HEK293T (cell line): ENCODE data around the gene SERPINB13.

Source experiments
- CTCF ChIA-PET: fragments of 350-600 bp; formaldehyde crosslinking; extraction: SDS; loops from one replicate; lab custom pipeline; 2021; ENCODE audit warnings: antibody characterized with exemption, inconsistent platforms; lab: Yijun Ruan, JAX
- POLR2A ChIA-PET: fragments of 350-600 bp; formaldehyde crosslinking; extraction: SDS; loops from one replicate; lab custom pipeline; 2020; ENCODE audit warnings: antibody characterized with exemption, inconsistent platforms; lab: Yijun Ruan, JAX
- DNase-seq: peaks from one replicate; pipeline ENCODE4 v3.0.0; 2012; ENCODE audit warnings: mixed read lengths; ENCODE audit errors: extremely low spot score
- ARNT ChIP-seq: fragments of 450-650 bp; IDR thresholded peaks from 2 replicates; pipeline ENCODE4 v1.6.1; 2017; ENCODE audit warnings: mild to moderate bottlenecking
- BHLHE40 ChIP-seq: fragments of 450-650 bp; IDR thresholded peaks from 2 replicates; pipeline ENCODE4 v1.6.1; 2016; ENCODE audit warnings: mild to moderate bottlenecking, moderate library complexity, borderline replicate concordance
- CTBP1 ChIP-seq: fragments of 450-650 bp; IDR thresholded peaks from 2 replicates; pipeline ENCODE4 v1.6.1; 2016; ENCODE audit warnings: borderline replicate concordance
- ELF4 ChIP-seq: fragments of 450-650 bp; IDR thresholded peaks from 2 replicates; pipeline ENCODE4 v1.6.1; 2017; ENCODE audit warnings: antibody characterized with exemption
- FOXA1 ChIP-seq: fragments of 450-650 bp; IDR thresholded peaks from 2 replicates; pipeline ENCODE4 v1.6.1; 2016; ENCODE audit warnings: mild to moderate bottlenecking
- FOXK2 ChIP-seq: fragments of 450-650 bp; IDR thresholded peaks from 2 replicates; pipeline ENCODE4 v1.6.1; 2016; ENCODE audit warnings: mild to moderate bottlenecking
- FOXM1 ChIP-seq: fragments of 450-650 bp; IDR thresholded peaks from 2 replicates; pipeline ENCODE4 v1.6.1; 2017; ENCODE audit warnings: mild to moderate bottlenecking, borderline replicate concordance
- HDGF ChIP-seq: fragments of 450-650 bp; IDR thresholded peaks from 2 replicates; pipeline ENCODE4 v1.6.1; 2017; ENCODE audit warnings: antibody characterized with exemption, borderline replicate concordance
- L3MBTL2 ChIP-seq: fragments of 450-650 bp; conservative IDR thresholded peaks from 2 replicates; pipeline ENCODE4 v1.6.1; 2016; ENCODE audit warnings: mild to moderate bottlenecking
- LEF1 ChIP-seq: fragments of 450-650 bp; IDR thresholded peaks from 2 replicates; pipeline ENCODE4 v1.6.1; 2017; ENCODE audit warnings: mild to moderate bottlenecking, borderline replicate concordance
- NFRKB ChIP-seq: fragments of 450-650 bp; IDR thresholded peaks from 2 replicates; pipeline ENCODE4 v1.6.1; 2016; ENCODE audit warnings: mild to moderate bottlenecking, moderate library complexity
- SP1 ChIP-seq: fragments of 450-650 bp; IDR thresholded peaks from 2 replicates; pipeline ENCODE4 v1.6.1; 2017
- SUZ12 ChIP-seq: fragments of 450-650 bp; IDR thresholded peaks from 2 replicates; pipeline ENCODE4 v1.6.1; 2016; ENCODE audit warnings: mild to moderate bottlenecking
- TARDBP ChIP-seq: fragments of 450-650 bp; IDR thresholded peaks from 2 replicates; pipeline ENCODE4 v1.6.1; 2016
- ZNF384 ChIP-seq: fragments of 450-650 bp; IDR thresholded peaks from 2 replicates; pipeline ENCODE4 v1.6.1; 2016
- TF ChIP-seq, protein P1 (sequence below): fragments of 450-650 bp; IDR thresholded peaks from 2 replicates; pipeline ENCODE4 v1.6.1; 2016

The SERPINB13 gene

DNA sequence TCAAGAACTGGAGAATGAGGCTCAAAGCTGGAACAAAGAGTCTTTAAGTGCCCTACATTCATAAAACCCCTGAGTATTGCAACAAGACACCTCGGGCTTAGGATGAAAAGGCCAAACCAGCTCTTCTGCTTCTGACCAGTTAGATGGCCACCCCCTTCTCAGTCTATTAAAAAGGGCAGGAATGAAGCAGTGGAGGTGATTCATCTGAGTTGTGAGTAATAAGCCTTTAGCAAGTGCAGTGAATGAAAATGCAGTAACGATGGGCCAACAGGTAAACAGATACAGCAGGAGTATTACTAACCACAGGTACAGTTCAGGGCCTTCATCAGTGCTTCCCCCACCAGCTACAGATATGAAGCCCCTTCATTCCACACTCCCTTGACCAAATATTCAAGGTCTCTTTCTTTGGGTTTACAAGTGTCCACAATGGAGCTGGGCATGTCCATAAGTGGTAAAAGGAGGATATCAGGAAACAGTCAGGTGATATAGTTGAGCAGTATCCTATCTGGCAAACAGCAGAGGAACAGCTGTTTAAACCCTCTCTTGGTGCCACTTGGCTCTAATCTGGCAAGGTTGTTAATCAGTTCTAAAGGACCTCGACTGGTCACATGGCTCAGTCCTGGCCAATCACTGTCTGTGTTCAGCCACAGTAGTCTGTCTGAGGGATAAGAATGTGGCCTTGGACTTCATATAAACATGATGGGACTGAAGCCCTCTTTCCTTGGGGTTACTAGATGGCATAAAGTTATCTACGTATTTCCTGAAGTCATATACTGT lies 17.8 kb downstream of the SERPINB13 start:
- no peak for TF ChIP-seq TARDBP
- no peak for TF ChIP-seq CTBP1
- no peak for TF ChIP-seq FOXA1
- TF ChIP-seq SUZ12: no peak
- no peak for TF ChIP-seq ELF4
- TF ChIP-seq FOXM1: no peak
- TF ChIP-seq BHLHE40: no peak
- no peak for TF ChIP-seq LEF1
- TF ChIP-seq ZNF384: no peak
- no peak for TF ChIP-seq ARNT
- TF ChIP-seq L3MBTL2: no peak
- no peak for TF ChIP-seq HDGF
- TF ChIP-seq NFRKB: no peak
- TF ChIP-seq, protein P1, sequence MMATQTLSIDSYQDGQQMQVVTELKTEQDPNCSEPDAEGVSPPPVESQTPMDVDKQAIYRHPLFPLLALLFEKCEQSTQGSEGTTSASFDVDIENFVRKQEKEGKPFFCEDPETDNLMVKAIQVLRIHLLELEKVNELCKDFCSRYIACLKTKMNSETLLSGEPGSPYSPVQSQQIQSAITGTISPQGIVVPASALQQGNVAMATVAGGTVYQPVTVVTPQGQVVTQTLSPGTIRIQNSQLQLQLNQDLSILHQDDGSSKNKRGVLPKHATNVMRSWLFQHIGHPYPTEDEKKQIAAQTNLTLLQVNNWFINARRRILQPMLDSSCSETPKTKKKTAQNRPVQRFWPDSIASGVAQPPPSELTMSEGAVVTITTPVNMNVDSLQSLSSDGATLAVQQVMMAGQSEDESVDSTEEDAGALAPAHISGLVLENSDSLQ: no peak
- no peak for TF ChIP-seq FOXK2
- DNase-seq: no peak
- ChIA-PET CTCF (no interaction called here), POLR2A (no interaction called here)

DNA sequence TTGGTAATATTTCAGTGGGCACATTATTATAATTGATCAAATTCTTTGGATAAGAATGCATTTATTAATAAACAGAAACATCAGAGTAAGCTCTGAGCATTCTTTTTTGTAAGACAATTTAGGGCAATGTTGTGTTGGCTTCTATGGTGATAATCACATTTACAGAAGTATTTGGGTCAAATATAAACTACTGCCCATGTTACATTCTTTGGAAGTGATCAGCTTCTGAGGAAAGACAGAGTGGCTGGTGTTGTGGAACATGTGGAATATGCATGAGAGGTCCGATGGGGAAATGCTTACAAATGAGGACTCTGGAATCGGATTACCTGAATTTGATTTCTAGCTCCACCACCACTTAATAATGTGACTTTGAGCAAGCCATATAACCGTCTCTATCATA lies 19.4 kb downstream of the SERPINB13 start:
- CTCF ChIA-PET: no interaction called here
- DNase-seq: no peak
- TF ChIP-seq, protein P1: no peak
- no peak for TF ChIP-seq ZNF384
- TF ChIP-seq CTBP1: no peak
- no peak for TF ChIP-seq FOXM1
- no peak for TF ChIP-seq ELF4
- no peak for TF ChIP-seq FOXK2
- no peak for TF ChIP-seq HDGF
- no peak for TF ChIP-seq TARDBP
- TF ChIP-seq BHLHE40: no peak
- no peak for TF ChIP-seq ARNT
- no peak for TF ChIP-seq LEF1
- no peak for TF ChIP-seq NFRKB
- no peak for TF ChIP-seq FOXA1
- POLR2A ChIA-PET: no interaction called here

DNA sequence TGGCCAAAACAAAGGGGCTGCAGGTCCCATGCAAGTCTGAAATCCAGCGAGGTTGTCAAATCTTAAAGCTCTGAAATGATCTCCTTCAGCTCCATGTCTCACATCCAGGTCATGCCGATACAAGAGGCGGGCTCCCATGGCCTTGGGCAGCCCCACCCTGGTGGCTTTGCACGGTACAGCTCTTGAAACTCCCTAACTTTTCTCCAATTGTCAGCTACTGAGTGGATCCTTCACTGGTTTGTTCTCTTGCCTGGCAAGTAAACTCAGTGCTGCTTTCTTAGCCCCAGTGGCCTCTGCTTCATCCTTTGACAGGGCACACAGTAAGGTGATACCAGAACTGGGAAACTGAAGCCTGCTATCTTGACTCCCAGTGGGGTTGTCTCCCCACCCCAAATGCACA lies 26.3 kb downstream of the SERPINB13 start:
- ChIA-PET POLR2A (no interaction called here), CTCF (no interaction called here)
- DNase-seq: no peak
- TF ChIP-seq SP1 (no peak), ARNT (no peak)
- TF ChIP-seq, protein P1: no peak

GRCh38 chr18:63617049-63617914 lies 30.1 kb downstream of the SERPINB13 start:
- TF ChIP-seq SUZ12: no peak
- no peak for TF ChIP-seq FOXM1
- TF ChIP-seq CTBP1: no peak
- no peak for TF ChIP-seq TARDBP
- no peak for TF ChIP-seq ZNF384
- TF ChIP-seq FOXA1: no peak
- no peak for TF ChIP-seq ELF4
- DNase-seq: no peak
- CTCF ChIA-PET: no interaction called here
- POLR2A ChIA-PET: no interaction called here

- CTCF ChIA-PET: no interaction called here
Measured at GRCh38 chr18:63617915-63618234, 30.7 kb downstream of the SERPINB13 start.

GRCh38 chr18:63619661-63620060 lies 32.5 kb downstream of the SERPINB13 start:
- ChIA-PET CTCF (no interaction called here), POLR2A (no interaction called here)
- no peak for TF ChIP-seq TARDBP
- no peak for TF ChIP-seq SP1
- TF ChIP-seq FOXK2: no peak
- TF ChIP-seq ARNT: no peak
- TF ChIP-seq HDGF: no peak
- TF ChIP-seq ZNF384: no peak
- TF ChIP-seq LEF1: no peak
- TF ChIP-seq L3MBTL2: no peak
- TF ChIP-seq, protein P1: no peak
- no peak for TF ChIP-seq ELF4
- no peak for TF ChIP-seq SUZ12
- no peak for TF ChIP-seq BHLHE40
- TF ChIP-seq FOXM1: no peak
- TF ChIP-seq CTBP1: no peak
- no peak for DNase-seq

More at GRCh38 chr18:63617915-63618234, 30.7 kb downstream of the SERPINB13 start:
- POLR2A ChIA-PET: no interaction called here
- no peak for DNase-seq
- no peak for TF ChIP-seq ELF4
- TF ChIP-seq SP1: no peak
- TF ChIP-seq HDGF: no peak
- TF ChIP-seq BHLHE40: no peak
- TF ChIP-seq NFRKB: no peak
- TF ChIP-seq SUZ12: no peak
- TF ChIP-seq FOXA1: no peak
- no peak for TF ChIP-seq FOXK2
- no peak for TF ChIP-seq L3MBTL2
- no peak for TF ChIP-seq ZNF384
- TF ChIP-seq LEF1: no peak
- no peak for TF ChIP-seq FOXM1
- TF ChIP-seq TARDBP: no peak
- TF ChIP-seq CTBP1: no peak
